HG03066 (cell line): Measurements from ENCODE around the gene EGR4.

Experiments
- ATAC-seq: cut with Tn5 transposase; IDR thresholded peaks from one replicate; pipeline ENCODE4 v1.9.1; 2021; ENCODE audit warnings: low read depth; ENCODE audit not compliant: unreplicated experiment

The EGR4 gene

DNA sequence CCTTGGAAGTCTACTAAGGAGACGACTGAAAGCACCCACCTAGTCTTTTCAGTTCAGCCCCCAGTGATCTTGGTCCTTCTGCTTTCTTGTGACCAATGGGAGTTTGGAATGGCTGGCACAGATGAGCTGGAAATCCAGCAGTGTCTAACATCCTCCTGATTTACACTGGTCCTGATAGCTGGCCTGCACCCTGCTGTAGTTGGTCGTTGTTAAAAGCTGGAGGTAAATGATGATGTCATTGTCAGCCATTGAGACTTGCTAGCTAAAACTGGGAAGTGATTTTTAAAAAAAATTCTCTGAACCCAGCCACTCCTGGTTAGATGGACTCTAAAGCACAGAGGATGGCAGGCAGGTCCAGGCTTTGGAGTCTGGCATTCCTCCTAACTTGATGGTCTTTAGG, 39.9 kb downstream of the EGR4 start:
- ATAC-seq, result no peak

DNA sequence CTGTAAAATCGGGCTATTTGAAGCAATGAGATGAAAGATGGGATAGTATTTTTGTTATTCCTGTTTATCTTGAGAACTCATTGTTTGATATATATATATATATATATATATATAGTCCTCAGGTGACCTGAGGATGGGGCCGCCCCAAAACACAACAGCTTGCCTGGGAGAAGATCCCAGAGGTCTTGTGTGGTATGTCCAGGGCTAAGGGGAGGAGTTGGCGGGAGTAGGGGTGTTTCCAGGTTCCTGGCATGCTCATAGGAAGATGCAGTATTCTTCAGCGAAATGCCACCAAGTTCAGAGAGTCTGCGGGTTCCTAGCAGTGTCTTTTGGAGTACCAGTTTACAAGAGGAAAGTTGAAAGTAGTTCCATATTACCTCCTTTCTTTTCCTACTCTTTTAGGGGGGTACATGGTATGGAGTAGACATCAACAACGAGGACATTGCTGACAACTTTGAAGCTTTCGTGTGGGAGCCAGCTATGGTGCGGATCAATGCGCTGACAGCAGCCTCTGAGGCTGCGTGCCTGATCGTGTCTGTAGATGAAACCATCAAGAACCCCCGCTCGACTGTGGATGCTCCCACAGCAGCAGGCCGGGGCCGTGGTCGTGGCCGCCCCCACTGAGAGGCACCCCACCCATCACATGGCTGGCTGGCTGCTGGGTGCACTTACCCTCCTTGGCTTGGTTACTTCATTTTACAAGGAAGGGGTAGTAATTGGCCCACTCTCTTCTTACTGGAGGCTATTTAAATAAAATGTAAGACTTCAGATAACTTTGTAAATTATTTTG, 40.9 kb downstream of the EGR4 start:
- no peak for ATAC-seq

- no peak for ATAC-seq
Observed at GRCh38 chr2:73250872-73251846, 42.2 kb downstream of the EGR4 start.

- ATAC-seq, result no peak
Observed at GRCh38 chr2:73249636-73250035, 43.7 kb downstream of the EGR4 start.

GRCh38 chr2:73246850-73247249, 46.5 kb downstream of the EGR4 start:
- ATAC-seq, result no peak

GRCh38 chr2:73244580-73244979, 48.8 kb downstream of the EGR4 start:
- ATAC-seq, result no peak

DNA sequence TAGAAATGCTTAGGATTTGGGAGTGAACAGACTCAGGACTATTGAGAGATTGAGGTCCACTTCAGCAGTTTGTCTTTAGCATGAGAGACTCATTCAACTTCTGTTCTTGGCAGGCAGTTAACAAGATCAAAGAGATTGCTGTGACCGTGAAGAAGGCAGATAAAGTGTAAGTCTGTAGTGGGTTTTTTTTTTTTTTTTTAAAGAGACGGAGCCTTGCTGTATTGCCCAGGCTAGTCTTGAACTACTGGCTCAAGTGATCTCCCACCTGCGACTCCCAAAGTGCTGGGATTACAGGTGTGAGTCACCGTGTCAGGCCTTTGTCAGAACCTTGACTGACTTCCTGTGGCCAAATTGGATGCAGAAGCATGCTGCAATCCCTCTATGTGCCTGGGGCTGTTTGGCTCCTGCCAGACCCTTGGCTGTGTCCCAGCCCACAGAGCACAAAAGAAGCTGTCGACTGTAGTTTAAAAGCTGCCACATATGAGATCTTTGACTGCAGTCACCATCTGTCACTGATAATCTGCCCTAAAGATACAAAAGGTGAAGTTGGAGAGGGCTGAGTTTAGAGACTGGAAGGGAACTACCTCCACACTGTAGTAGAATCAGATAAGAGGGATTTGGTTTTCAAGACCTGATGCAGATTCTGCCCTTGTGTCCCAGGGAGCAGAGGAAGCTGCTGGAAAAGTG, 49.3 kb downstream of the EGR4 start:
- no peak for ATAC-seq
